ENCODE results near the gene CNIH3.

DNA sequence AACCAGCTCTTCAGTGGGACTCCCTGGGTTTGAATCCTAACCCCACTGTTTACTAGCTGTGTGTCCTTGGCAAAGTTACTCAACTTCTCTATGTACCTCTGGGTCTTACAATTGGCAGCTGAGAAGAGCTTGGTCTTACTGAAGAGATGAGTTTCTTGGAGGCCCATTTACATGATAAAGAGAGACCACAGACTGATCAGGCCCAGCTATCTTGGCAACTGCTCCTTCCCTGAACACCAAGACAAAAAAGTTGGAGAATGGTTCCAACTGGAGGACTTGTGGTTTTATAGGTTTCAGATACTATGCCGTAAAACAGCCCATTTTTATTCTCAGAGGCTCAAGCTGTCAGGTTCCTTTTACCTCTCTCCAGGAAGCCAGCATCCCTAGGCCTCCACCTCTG, 24.8 kb upstream of the CNIH3 start:
- TF ChIP-seq, protein P1, sequence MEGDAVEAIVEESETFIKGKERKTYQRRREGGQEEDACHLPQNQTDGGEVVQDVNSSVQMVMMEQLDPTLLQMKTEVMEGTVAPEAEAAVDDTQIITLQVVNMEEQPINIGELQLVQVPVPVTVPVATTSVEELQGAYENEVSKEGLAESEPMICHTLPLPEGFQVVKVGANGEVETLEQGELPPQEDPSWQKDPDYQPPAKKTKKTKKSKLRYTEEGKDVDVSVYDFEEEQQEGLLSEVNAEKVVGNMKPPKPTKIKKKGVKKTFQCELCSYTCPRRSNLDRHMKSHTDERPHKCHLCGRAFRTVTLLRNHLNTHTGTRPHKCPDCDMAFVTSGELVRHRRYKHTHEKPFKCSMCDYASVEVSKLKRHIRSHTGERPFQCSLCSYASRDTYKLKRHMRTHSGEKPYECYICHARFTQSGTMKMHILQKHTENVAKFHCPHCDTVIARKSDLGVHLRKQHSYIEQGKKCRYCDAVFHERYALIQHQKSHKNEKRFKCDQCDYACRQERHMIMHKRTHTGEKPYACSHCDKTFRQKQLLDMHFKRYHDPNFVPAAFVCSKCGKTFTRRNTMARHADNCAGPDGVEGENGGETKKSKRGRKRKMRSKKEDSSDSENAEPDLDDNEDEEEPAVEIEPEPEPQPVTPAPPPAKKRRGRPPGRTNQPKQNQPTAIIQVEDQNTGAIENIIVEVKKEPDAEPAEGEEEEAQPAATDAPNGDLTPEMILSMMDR (IDR thresholded peaks at IDR 0.05), result no peak
- TF ChIP-seq POLR2A (IDR thresholded peaks at IDR 0.05), result no peak
